ENCODE results near the gene NMRK1.

The NMRK1 gene

DNA sequence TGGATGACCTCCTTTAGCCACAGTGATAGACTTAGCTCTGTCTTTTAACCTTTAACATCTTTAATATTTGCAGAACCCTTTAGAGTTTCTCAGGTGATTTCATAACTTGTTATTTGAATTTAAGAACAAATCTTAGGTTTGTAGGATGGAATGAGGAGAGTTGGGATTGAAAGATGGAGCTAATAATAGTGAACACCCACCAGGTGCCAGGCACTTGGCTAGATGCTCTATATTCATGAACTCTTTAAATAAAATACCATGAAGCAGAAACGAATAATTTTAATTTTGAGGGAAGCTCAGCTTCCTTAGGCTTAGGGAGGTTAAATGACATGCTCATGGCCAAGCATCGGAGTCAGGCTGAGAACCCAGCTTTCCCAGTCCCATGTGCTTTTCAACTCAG, 40.4 kb downstream of the NMRK1 start:
- Histone ChIP-seq H3K4me2 (ENCODE audit: low read length) (no peak overlapping the region), H3K27me3 (ENCODE audit: control insufficient read depth, insufficient read depth, low read length) (no peaks in the 10 kb centered on the region), H3K4me3 (ENCODE audit: low read depth, low read length) (no peak overlapping the region), H3K27ac (no peak overlapping the region), H3K9me3 (ENCODE audit: control insufficient read depth, low read length) (no peaks in the 10 kb centered on the region), H3K4me1 (no peaks in the 10 kb centered on the region), H3K9ac (no peak overlapping the region), H3K79me2 (no peaks in the 10 kb centered on the region), H3K36me3 (ENCODE audit: control insufficient read depth, insufficient read depth, low read length) (no peaks in the 10 kb centered on the region), H2AFZ (no peak overlapping the region)
- TF ChIP-seq, protein P1, sequence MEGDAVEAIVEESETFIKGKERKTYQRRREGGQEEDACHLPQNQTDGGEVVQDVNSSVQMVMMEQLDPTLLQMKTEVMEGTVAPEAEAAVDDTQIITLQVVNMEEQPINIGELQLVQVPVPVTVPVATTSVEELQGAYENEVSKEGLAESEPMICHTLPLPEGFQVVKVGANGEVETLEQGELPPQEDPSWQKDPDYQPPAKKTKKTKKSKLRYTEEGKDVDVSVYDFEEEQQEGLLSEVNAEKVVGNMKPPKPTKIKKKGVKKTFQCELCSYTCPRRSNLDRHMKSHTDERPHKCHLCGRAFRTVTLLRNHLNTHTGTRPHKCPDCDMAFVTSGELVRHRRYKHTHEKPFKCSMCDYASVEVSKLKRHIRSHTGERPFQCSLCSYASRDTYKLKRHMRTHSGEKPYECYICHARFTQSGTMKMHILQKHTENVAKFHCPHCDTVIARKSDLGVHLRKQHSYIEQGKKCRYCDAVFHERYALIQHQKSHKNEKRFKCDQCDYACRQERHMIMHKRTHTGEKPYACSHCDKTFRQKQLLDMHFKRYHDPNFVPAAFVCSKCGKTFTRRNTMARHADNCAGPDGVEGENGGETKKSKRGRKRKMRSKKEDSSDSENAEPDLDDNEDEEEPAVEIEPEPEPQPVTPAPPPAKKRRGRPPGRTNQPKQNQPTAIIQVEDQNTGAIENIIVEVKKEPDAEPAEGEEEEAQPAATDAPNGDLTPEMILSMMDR (IDR thresholded peaks at IDR 0.05) = no peak

- Histone ChIP-seq H3K27ac (no peak overlapping the region), H3K9me3 (ENCODE audit: control insufficient read depth, low read length) (no peaks in the 10 kb centered on the region)
These were observed 41.1 kb downstream of the NMRK1 start for GRCh38 chr9:75046725-75047345.

DNA sequence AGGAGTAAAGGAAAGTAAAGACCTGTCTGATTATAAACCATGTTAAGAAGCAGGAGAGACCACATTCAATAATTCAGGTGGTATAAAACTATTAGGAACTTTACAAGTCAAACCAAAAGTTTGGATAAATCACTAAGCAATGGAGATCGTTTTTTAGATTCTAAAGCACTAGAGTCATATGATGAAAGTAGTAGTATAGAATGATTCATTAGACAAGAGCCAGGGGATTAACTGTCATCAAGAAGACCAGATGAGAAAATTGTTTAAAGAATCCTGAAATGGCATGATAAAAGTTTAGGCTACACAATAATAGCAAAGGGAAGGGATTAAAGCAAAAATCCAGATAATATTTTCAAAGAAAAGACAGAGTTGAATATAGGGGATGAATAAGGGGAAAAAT, 46.9 kb downstream of the NMRK1 start:
- Histone ChIP-seq H3K27ac (no peak overlapping the region), H3K9me3 (ENCODE audit: control insufficient read depth, low read length) (no peaks in the 10 kb centered on the region), H3K79me2 (no peaks in the 10 kb centered on the region), H3K9ac (no peak overlapping the region), H3K36me3 (ENCODE audit: control insufficient read depth, insufficient read depth, low read length) (no peaks in the 10 kb centered on the region), H3K27me3 (ENCODE audit: control insufficient read depth, insufficient read depth, low read length) (no peaks in the 10 kb centered on the region), H3K4me3 (ENCODE audit: low read depth, low read length) (no peak overlapping the region), H2AFZ (no peak overlapping the region), H3K4me1 (no peaks in the 10 kb centered on the region), H3K4me2 (ENCODE audit: low read length) (no peak overlapping the region)
- TF ChIP-seq, protein P1 (IDR thresholded peaks at IDR 0.05) = no peak

More at GRCh38 chr9:75046725-75047345, 41.1 kb downstream of the NMRK1 start:
- no peak overlapping the region for H3K4me2 ChIP-seq (ENCODE audit: low read length)
- TF ChIP-seq, protein P1 (IDR thresholded peaks at IDR 0.05) = no peak
- no peak overlapping the region for H3K9ac ChIP-seq
- H3K79me2 ChIP-seq = no peaks in the 10 kb centered on the region
- no peak overlapping the region for H2AFZ ChIP-seq
- no peak overlapping the region for H3K4me3 ChIP-seq (ENCODE audit: low read depth, low read length)
- no peaks in the 10 kb centered on the region for H3K4me1 ChIP-seq
- H3K27me3 ChIP-seq (ENCODE audit: control insufficient read depth, insufficient read depth, low read length) = no peaks in the 10 kb centered on the region
- H3K36me3 ChIP-seq (ENCODE audit: control insufficient read depth, insufficient read depth, low read length) = no peaks in the 10 kb centered on the region

DNA sequence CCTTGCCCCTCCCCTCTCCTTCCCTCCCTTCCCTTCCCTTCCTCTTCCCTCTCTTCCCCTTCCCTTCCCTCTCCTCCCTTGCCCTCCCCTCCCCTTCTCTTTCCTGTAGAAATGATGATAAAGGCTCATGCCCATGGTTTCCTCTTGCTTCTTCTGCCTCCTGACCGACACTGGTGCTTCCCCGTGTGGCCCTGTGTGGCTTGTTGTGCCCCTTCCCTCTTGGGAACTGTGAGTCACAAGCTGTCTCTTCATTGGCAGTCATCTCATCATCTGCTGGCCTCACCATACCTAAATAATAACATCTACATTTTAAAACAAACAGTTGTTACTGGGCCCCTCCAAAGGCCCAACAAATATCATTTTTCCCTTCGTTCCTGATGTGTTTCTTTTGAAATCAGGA, 48.2 kb downstream of the NMRK1 start:
- no peaks in the 10 kb centered on the region for H3K79me2 ChIP-seq
- H3K9ac ChIP-seq = no peak overlapping the region

More for the DNA sequence above, 48.2 kb downstream of the NMRK1 start:
- no peak overlapping the region for H3K4me3 ChIP-seq (ENCODE audit: low read depth, low read length)
- H3K27me3 ChIP-seq (ENCODE audit: control insufficient read depth, insufficient read depth, low read length) = no peaks in the 10 kb centered on the region
- no peak overlapping the region for H2AFZ ChIP-seq
- H3K27ac ChIP-seq = no peak overlapping the region
- H3K4me2 ChIP-seq (ENCODE audit: low read length) = no peak overlapping the region
- TF ChIP-seq, protein P1 (IDR thresholded peaks at IDR 0.05) = no peak
- H3K36me3 ChIP-seq (ENCODE audit: control insufficient read depth, insufficient read depth, low read length) = no peaks in the 10 kb centered on the region
- no peaks in the 10 kb centered on the region for H3K4me1 ChIP-seq
- no peaks in the 10 kb centered on the region for H3K9me3 ChIP-seq (ENCODE audit: control insufficient read depth, low read length)
